Esophagus muscularis mucosa (tissue), 4 donors: ENCODE data around the gene CLNK.

Source experiments
- CTCF ChIP-seq, 3 experiments: fragments of 200-600 bp in 2 of 3; fragments of 450-650 bp in 1 of 3; sonication (generic) in 2 of 3; IDR thresholded peaks; one replicate each; pipeline ENCODE4 v1.5.1; 2017 to 2019; ENCODE audit warnings: antibody characterized with exemption in 3 of 3, mild to moderate bottlenecking in 2 of 3, moderate library complexity in 1 of 3
- EP300 ChIP-seq: sonication (generic); formaldehyde crosslinking; IDR thresholded peaks from one replicate; pipeline ENCODE4 v1.6.1; 2017; ENCODE audit warnings: antibody characterized with exemption
- POLR2A ChIP-seq: fragments of 450-650 bp; IDR thresholded peaks from one replicate; pipeline ENCODE4 v1.6.1; 2017; ENCODE audit warnings: antibody characterized with exemption, moderate library complexity, mild to moderate bottlenecking, low read depth
- POLR2AphosphoS5 ChIP-seq, 2 donors: sonication (generic); formaldehyde crosslinking; IDR thresholded peaks; one replicate each; pipeline ENCODE4 v1.6.1; 2017; ENCODE audit warnings: antibody characterized with exemption in 2 of 2

- TF ChIP-seq CTCF (IDR thresholded peaks at IDR 0.05) (no peak), EP300 (no peak), POLR2AphosphoS5 (IDR thresholded peaks at IDR 0.05) (no peak), POLR2A (no peak)
These were observed 93.7 kb downstream of the CLNK start for GRCh38 chr4:10590896-10591295.
